NCI-H1092 treated with DMSO at 0.1 percent for 48 hours (cell line): ENCODE measurements around the gene TAF9B.
"Not testable (repeated sequence)": the region's sequence is repeated elsewhere in the genome, so short reads cannot be mapped to it uniquely, and the experiment has no call there.

Source experiments
- DNase-seq: peaks from one replicate; lab custom pipeline; 2025; lab: John Stamatoyannopoulos, UW

The TAF9B gene, protein sequence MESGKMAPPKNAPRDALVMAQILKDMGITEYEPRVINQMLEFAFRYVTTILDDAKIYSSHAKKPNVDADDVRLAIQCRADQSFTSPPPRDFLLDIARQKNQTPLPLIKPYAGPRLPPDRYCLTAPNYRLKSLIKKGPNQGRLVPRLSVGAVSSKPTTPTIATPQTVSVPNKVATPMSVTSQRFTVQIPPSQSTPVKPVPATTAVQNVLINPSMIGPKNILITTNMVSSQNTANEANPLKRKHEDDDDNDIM

DNA sequence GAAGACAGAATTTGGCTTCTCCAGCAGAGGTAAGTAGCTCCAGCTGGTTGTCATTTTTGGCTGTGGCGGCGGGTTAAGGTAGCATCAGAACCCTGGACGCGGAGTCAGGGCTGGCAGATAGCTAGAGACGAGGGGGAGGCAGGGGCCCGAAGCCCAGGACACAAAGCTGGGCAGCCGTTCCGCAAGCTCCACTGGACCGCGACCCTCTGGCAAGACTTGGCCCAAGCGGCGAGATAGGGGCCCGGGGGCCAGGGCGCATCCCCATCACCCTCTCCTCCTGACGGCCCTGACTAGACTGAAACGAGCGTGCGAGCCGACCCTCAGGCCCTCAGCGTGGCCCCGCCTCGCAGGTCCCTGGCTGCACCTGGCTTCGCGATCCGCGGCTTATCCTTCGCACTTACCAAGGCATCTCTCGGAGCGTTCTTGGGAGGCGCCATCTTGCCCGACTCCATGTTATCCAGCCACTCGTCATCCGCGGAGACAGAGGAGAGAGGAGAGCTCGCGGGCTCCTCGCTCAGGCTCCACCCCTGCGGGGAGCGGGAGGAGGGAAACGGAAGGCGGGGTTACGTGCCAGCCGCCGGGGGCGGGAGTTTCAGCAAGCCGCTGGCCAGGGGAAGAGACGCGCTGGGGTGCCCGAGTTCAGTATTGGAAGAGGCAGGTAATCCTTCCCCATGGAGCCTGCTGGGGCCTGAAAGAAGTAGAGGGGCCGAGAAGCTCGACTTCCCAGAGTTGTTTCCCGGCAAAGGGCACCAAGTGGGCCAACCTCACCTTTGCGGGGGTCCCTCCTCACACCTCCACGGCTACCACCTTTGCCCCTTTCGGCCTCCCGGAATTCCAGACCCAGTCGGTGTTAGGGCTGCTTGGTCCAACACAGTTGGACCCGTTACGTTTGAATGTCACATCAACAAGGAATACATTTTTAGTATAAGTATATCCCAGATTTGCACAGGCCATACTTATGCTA lies at the start of gene TAF9B:
TSS of gene TAF9B (minus strand) at position 491 of the 964 bp plus-strand sequence. CDS start at position 452, 39 bp downstream.
- DNase-seq, result peak; percentile 90

DNA sequence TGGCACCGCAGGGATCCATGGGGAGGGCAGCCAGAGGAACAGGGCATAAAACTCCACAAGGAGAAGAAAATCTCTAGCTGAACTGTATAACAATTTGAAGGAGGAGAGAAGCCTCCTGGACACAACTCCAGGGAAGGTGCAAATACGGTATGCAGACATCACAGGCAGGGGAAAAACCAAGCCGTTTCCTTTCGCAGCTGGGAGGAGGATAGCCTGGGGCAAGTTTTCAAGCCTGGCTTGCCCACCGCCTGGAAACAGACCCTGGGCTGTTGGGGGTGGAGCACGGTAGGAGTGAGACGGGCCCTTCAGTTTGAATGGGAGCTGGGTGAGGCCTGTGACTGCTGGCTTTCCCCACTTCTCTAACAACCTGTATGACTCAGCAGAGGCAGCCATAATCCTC lies 43.4 kb upstream of the TAF9B start:
- DNase-seq, result no peak

DNA sequence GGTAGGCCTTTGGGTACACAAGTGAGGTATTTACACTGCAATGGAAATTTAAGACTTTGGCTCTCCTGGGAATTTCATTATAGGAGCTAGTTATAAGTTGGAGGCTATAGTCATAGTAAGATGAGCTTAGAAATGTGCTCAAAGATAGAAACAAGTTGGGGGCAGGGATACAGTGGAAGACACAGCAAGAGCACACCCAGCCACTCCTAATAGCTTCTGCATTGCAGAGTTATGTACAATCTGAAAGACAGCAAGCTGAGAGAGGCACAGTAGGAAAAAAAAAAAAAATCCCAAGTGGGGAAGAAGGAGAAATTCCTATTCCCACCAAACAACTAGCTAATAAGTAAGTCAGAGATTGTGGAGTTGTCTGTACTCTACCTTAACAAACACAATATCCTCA lies 41.9 kb upstream of the TAF9B start:
- no peak for DNase-seq

DNA sequence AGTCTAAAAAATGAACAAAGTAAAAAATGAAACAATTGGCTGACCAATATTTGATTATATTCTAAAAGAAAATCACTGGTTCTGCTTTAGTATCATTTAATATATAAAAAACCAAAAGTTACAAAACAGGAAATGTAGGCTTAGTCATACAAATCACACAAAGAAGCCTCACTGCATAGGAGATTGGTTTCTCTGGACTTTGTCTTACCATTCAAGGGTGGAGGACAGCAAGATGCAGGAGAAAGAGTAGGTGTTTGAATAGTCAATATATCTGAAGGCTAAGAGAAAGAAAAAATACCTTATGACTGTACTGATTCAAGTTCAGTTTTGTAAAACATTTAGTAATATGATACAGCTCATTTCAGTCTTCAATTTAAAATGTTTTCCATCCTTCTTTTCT lies 28.6 kb upstream of the TAF9B start:
- DNase-seq, result no peak

DNA sequence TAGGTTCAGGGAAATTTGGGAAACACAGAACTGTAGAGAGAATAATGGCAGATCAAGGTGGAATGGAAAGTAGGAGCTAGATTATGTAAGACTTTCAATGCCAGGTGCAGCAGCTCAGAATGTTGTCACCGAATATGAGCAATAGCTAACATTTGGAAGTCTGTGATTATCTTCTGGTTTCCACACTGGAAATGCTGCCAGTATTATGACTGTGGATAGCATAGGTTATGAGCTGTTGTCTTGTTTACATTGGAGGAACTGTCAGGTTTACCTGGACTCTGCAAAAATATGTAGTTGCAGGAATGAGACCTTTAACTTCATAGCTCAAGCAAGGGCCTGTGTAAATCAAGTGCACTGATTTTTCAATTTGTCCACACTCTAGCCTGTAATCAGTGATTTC lies 26.0 kb upstream of the TAF9B start:
- DNase-seq, result no peak

DNA sequence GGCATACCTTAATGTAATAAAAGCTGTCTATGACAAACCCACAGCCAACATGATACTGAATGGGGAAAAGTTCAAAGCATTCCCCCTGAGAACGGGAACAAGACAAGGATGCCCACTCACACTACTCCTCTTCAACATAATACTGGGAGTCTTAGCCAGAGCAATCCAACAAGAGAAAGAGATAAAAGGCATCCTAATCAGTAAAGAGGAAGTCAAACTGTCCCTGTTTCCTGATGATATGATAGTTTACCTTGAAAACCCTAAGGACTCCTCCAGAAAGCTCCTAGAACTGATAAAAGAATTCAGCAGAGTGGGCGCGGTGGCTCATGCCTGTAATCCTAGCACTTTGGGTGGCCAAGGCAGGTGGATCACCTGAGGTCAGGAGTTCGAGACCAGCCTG lies 23.7 kb upstream of the TAF9B start:
- not testable (repeated sequence) for DNase-seq

DNA sequence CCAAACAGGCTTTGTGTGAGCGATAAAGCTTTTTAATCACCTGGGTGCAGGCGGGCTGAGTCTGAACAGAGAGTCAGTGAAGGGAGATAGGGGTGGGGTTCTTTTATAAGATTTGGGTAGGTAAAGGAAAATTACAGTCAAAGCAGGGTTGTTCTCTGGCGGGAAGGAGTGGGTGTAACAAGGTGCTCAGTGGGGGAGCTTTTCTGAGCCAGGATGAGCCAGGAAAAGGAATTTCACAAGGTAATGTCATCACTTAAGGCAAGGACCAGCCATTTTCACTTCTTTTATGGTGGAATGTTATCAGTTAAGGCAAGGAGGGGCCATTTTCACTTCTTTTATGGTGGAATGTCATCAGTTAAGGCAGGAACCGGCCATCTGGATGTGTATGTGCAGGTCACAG lies 21.3 kb upstream of the TAF9B start:
- not testable (repeated sequence) for DNase-seq

DNA sequence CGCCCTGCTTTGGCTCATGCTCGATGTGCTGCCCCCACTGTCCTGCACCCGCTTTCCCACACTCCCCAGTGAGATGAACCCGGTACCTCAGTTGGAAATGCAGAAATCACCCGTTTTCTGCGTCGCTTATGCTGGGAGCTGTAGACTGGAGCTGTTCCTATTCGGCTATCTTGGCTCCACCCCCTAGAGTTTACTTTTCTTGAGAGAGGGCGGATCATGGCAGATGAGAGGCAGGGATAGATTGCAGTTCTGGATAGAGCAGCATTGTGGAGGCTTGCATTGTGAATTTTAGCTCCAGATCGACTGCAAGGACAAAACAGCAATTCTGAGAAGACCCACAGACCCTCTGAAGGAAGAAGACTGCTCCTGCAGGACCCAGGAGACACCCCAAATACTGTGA lies 18.4 kb upstream of the TAF9B start:
- DNase-seq, result not testable (repeated sequence)

DNA sequence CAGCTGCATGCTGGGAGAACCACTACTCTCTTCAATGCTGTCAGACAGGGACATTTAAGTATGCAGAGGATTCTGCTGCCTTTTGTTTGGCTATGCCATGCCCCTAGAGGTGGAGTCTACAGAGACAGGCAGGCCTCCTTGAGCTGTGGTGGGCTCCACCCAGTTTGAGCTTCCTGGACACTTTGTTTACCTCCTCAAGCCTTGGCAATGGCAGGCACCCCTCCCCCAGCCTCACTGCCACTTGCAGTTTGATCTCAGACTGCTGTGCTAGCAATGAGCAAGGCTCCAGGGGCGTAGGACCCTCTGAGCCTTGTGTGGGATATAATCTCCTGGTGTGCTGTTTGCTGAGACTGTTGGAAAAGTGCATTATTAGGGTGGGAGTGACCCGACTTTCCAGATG lies 17.9 kb upstream of the TAF9B start:
- DNase-seq, result not testable (repeated sequence)

DNA sequence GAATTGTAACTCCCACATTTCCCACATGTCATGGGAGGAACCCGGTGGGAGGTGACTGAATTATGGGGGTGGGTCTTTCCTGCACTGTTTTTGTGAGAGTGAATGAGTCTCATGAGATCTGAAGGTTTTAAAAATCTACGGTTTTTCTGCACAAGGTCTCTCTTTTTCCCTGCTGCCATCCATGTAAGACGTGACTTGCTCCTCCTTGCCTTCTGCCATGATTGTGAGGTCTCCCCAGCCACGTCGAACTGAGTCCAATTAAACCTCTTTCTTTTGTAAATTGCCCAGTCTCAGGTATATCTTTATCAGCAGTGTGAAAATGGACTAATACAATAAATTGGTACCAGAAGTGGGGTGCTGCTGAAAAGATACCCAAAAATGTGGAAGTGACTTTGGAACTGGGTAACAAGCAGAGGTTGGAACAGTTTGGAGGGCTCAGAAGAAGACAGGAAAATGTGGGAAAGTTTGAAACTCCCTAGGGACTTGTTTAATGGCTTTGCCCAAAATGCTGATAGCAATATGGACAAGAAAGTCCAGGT lies 7.6 kb upstream of the TAF9B start:
- DNase-seq, result not testable (repeated sequence)

DNA sequence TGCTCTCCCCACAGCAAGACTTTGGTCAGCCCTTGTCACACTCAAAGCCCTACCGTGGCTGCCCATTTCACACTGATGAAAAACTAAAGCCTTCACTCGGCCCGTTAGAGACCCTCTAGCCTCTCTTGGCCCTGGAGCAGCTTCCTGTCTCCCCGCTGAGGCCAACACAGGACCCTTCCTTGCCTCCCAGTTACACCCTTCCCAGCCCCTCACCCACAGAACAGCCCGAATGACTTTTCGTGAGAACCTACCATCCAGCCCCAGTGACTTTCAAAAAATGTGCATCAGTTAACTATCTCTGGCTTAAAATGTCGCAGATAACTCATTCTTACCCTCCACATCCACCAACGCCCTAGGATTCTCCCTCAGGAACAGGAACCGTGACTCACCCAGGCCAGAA lies 756 bp upstream of the TAF9B start:
- no peak for DNase-seq

DNA sequence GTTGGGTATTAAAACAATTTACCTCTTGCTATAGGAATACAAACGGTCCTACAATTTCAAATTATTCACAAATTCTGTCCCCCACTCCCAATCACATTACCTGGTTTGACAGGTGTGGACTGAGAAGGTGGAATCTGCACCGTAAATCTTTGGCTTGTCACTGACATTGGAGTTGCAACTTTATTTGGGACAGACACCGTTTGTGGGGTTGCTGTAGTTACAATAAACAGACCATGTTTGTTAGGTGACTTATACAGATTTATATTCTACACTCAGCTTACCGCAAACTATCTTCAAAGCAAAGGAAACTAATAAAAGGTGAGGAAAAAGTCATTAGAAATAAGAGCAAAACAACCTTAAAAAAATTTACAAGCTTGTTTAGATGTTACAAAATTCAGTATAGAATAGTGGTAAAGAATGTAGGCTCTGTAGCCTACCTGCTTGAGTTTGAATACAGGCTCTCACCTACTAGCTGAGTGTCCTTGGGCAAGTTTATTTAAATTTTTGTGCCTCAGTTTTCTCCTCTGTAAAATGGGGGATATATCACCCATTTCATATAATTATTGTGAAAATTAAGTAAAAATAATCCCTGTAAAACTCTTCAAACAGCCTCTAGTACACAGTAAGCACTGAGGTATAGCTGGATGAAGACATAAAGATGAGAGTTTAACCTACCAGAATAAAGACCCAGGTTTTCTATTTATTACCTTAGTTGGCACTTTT lies 6.1 kb downstream of the TAF9B start:
- DNase-seq, result no peak

DNA sequence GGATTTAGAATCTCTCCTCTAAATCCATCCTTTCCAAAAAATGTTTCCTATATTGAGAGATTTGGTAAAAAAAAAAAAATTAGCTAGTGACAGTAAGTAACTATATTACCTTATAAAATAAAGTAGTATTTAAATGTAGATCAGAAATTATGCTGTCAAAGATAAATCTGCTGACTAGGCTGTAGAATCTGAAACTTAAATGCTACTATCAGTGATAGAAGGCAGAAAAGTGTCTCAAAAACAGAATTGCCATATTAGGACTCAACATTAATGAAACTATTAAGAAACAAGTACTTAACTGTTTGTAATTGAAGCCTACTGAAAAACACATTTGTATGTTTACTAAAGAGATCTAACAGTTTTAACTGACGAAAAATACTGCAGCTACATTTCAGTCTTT lies 8.3 kb downstream of the TAF9B start:
- no peak for DNase-seq

DNA sequence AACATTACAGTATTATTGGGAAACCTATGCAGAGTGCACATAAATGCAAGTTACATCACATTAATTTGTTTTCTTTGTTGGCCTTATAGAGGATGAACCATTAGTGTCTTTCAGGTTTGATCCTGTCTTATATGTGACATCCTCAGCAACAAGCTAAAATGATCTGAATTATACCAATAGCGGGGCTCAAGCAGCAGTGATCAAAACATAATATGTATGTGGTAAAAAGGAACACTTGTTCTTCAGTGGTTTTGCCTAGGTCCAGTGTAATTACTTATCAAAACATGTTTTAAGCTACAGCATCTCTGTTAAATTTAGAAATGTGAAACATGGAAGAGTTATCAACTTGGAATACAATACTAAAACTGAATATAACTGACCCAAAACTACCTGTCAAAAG lies 9.1 kb downstream of the TAF9B start:
- no peak for DNase-seq

DNA sequence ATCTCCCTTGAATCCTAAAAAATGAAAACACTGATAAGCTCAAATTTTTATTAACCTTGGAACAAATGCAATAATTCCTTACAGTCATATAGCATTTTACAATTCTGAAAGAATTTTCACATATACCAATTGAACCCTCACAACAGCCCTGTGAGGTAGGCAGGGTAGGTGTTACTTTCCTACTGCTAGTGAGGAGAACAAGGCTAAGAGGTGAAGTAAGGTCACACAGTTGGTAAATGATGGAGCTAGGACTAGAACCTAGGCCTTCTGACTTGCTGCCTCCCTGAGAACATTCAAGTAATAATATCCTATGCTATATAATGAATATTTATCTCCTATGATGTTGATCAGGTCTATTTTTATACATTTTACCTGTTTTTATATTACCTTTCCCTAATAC lies 9.7 kb downstream of the TAF9B start:
- no peak for DNase-seq

DNA sequence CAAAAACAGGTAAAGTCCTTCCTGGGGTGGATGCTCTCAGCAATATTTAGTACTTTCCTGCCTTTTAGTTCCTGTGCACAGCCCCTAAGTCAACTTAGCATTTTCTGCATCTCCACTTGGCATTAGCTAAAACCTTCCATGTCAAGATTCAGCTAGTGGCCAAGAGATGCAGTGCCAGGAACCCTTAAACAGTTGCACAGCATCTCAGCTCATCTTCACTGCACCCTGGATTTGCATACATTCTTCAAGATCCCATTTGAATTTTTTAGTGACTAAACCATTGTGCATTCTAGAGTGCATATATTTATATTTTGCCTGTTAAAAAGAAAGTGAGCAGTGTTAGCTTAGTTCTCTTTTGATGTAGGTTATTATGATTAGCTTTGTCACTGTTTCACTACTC lies 13.7 kb downstream of the TAF9B start:
- DNase-seq, result not testable (repeated sequence)

DNA sequence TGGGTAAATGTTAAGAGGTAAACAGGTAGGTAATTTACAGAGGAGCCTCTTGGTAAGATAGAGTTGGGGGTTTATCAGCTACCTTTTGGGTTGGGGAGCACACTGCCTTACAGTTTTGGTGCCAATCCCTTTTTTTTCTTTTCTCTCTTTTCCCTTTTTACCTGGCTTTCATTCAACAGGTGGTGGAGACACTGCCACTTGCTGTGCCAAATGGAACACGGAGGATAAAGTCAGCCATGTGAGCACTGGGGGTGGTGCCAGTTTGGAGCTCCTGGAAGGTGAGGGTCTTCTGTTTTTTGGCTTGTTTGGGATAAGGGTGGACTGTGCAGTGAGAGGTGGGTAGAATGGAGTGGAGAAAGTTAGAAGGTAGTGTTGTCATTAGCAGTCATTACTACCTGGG lies 14.3 kb downstream of the TAF9B start:
- no peak for DNase-seq

DNA sequence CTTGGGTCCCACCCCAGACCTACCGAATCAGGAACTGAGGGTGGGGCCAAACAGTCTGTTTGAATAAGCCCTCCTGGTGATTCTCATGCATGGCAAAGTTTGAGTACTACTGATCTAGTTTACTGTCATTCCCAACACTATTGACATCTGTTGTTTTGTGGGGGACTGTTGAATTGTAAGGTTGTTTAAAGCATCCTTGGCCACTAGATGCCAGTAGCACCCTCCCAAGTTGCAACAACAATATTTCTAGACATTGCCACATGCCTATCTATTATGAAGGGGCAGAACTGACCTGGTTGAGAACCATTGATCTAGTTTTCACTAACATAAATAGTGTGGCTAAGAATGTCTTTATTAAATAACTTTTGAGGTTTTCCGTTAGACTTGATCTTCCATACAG lies 15.1 kb downstream of the TAF9B start:
- DNase-seq, result no peak

DNA sequence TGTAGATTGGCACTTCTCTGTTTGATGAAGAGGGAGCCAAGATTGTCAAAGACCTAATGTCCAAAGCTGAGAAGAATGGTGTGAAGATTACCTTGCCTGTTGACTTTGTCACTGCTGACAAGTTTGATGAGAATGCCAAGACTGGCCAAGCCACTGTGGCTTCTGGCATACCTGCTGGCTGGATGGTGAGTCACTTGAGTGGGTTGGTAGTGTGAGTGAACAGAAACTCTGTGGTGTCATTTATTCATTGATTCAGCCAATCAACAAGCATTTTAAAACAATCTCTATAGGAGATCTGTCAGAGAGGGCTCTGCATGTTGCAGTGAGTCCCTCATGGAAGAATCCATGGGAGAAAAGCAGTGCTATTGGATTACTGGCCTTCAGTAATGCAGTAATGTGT lies 16.3 kb downstream of the TAF9B start:
- no peak for DNase-seq

DNA sequence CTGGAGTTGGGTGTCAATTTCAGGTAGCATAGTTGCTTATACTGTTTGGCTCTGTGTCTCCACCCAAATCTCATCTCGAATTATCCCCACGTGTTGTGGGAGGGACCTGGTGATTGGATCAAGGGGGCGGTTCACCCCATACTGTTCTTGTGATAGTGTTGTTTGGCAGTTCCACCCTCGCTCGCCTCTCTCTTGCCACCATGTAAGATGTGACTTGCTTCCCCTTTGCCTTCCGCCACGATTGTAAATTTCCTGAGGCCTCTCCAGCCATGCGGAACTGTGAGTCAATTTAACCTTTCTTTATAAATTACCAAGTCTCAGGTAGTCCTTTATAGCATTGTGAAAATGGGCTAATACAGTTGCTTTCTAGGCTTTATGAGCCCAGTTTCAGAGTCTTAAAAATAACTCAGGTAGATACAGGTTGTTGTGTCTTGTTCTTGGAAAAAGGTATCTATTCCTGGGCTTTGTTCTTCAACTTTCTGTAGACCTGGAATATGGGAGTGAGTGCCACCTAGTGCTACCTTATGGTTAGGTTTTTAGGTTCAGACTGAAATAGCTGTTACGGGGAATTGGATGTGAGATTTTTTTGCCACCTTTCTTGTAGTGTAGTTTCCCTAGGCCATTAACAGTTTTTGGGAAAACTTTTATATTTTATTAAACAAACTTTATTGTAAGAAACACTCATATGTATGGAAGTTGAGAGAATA lies 19.8 kb downstream of the TAF9B start:
- no peak for DNase-seq

DNA sequence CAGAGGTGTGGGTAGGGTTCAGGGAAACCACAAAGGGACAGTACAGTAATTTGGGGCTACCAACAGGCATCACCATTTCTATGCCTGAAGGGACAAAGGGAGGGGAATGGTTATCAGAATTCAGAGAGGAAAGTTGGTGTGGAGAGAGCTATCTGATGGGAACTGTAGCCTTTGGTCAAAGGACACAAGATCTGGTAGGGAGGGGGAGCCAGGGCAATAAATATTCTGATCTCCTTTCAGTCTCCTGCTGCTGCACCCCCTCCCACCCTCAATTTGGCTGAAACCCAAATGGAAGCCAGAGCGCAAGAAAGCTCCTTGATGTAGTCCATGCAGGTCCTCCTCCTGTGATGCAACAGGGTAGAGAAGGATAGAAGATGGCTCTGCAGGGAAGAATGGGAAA lies 20.8 kb downstream of the TAF9B start:
- DNase-seq, result no peak

DNA sequence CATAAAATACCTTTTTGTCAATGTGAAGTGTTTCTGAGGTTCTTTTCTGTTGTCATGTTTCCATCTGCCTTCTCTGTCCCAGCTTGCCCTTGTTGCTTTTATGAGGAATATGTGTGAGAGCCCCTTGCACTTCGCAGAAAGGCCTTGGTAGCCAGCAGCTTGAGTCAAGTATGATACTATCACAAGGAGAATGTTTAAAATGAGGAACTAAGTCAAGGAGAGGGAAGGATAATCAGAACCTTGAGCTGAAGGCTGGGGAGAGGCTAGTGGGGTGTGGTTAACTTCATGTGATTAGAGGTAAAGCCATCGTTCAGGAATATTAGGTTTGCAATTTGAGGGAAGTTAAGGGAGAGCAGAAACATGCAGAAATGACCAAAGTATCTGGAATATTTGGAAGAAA lies 22.7 kb downstream of the TAF9B start:
- no peak for DNase-seq
